ENCODE measurements around the gene PTPRD. TPM values are rescaled to one million over a fixed set of nuclear protein-coding genes. Genes with fewer than 3 reads are reported as not detected.

The PTPRD gene
- total and polyA plus RNA-seq, 9 of the 15 experiments (the other 6 are each of a cell fraction or from before 2014, with no cell fraction given), result 0.11 TPM; not detected in 8

- Histone ChIP-seq H3K36me3 (ENCODE audit: control insufficient read depth, insufficient read depth, low read length) (no peaks in the 10 kb centered on the region), H3K9me1 (ENCODE audit: control insufficient read depth, insufficient read depth, low read length) (no peaks in the 10 kb centered on the region), H4K20me1 (replicated peaks; ENCODE audit: control insufficient read depth, insufficient read depth, low read length) (no peaks in the 10 kb centered on the region), H3K27ac (ENCODE audit: extremely low read depth, low read depth, low read length) (no peak overlapping the region), H3K4me1 (replicated peaks in 1 of 2; ENCODE audit: control insufficient read depth in 2 of 2, insufficient read depth in 2 of 2, low read length in 2 of 2) (no peaks in the 10 kb centered on the region), H3K79me2 (ENCODE audit: control insufficient read depth, insufficient read depth, low read length) (no peaks in the 10 kb centered on the region), H2AFZ (ENCODE audit: low read depth, low read length) (no peak overlapping the region), H3K4me2 (ENCODE audit: insufficient read depth, low read length) (no peak overlapping the region), H3K4me3 (no peak overlapping the region), H3K9ac (ENCODE audit: insufficient read depth in 1 of 2, low read depth in 2 of 2, low read length in 2 of 2) (no peak overlapping the region), H3K27me3 (ENCODE audit: control insufficient read depth in 2 of 2, insufficient read depth in 2 of 2, low read length in 2 of 2) (no peaks in the 10 kb centered on the region), H3K9me3 (replicated peaks; ENCODE audit: control insufficient read depth, insufficient read depth, low read depth, low read length) (no peaks in the 10 kb centered on the region)
- FAIRE-seq (no peak), ATAC-seq (no peak), DNase-seq (ENCODE audit: extremely low read depth in 1 of 4, low spot score in 3 of 4) (no peak)
- intact Hi-C loops (cut with micrococcal nuclease) (no loop called here), in situ Hi-C loops (cut with MboI) (no loop called here)
- no TSS peak for BruUV-seq (replicated peaks)
- CTCF ChIA-PET (ENCODE audit: low intra/inter-chr PET ratio), result no interaction called here
- WGBS (ENCODE audit: insufficient coverage, low coverage, missing lambda C conversion rate), result 5% methylated on average over 3 of the region's 3 CpGs
- POLR2A ChIA-PET, result no interaction called here
- TF ChIP-seq ZNF655 (CRISPR knock-in tag; IDR thresholded peaks at IDR 0.05) (no peak), EHMT2 (IDR thresholded peaks at IDR 0.05) (no peak), PBX2 (CRISPR knock-in tag; IDR thresholded peaks at IDR 0.05; ENCODE audit: low read depth) (no peak), PBX2 (tag; conservative IDR thresholded peaks at IDR 0.05; ENCODE audit: low read depth) (no peak), ZNF561 (CRISPR knock-in tag; conservative IDR thresholded peaks at IDR 0.05) (no peak)
- TF ChIP-seq, protein P1, sequence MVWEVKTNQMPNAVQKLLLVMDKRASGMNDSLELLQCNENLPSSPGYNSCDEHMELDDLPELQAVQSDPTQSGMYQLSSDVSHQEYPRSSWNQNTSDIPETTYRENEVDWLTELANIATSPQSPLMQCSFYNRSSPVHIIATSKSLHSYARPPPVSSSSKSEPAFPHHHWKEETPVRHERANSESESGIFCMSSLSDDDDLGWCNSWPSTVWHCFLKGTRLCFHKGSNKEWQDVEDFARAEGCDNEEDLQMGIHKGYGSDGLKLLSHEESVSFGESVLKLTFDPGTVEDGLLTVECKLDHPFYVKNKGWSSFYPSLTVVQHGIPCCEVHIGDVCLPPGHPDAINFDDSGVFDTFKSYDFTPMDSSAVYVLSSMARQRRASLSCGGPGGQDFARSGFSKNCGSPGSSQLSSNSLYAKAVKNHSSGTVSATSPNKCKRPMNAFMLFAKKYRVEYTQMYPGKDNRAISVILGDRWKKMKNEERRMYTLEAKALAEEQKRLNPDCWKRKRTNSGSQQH (CRISPR knock-in tag; IDR thresholded peaks at IDR 0.05), result no peak
- TF ChIP-seq, protein P2, sequence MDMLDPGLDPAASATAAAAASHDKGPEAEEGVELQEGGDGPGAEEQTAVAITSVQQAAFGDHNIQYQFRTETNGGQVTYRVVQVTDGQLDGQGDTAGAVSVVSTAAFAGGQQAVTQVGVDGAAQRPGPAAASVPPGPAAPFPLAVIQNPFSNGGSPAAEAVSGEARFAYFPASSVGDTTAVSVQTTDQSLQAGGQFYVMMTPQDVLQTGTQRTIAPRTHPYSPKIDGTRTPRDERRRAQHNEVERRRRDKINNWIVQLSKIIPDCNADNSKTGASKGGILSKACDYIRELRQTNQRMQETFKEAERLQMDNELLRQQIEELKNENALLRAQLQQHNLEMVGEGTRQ (CRISPR knock-in tag; IDR thresholded peaks at IDR 0.05), result no peak
- TF ChIP-seq, protein P3, sequence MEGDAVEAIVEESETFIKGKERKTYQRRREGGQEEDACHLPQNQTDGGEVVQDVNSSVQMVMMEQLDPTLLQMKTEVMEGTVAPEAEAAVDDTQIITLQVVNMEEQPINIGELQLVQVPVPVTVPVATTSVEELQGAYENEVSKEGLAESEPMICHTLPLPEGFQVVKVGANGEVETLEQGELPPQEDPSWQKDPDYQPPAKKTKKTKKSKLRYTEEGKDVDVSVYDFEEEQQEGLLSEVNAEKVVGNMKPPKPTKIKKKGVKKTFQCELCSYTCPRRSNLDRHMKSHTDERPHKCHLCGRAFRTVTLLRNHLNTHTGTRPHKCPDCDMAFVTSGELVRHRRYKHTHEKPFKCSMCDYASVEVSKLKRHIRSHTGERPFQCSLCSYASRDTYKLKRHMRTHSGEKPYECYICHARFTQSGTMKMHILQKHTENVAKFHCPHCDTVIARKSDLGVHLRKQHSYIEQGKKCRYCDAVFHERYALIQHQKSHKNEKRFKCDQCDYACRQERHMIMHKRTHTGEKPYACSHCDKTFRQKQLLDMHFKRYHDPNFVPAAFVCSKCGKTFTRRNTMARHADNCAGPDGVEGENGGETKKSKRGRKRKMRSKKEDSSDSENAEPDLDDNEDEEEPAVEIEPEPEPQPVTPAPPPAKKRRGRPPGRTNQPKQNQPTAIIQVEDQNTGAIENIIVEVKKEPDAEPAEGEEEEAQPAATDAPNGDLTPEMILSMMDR (IDR thresholded peaks at IDR 0.05 in 2 of 3, conservative IDR thresholded peaks at IDR 0.05 in 1 of 3; ENCODE audit: insufficient read depth in 2 of 3, low read depth in 1 of 3, low read length in 3 of 3), result no peak
Observed at GRCh38 chr9:8877753-8878494, 1734.9 kb downstream of the PTPRD start.
